ENCODE data around the gene LDHAL6A.

DNA sequence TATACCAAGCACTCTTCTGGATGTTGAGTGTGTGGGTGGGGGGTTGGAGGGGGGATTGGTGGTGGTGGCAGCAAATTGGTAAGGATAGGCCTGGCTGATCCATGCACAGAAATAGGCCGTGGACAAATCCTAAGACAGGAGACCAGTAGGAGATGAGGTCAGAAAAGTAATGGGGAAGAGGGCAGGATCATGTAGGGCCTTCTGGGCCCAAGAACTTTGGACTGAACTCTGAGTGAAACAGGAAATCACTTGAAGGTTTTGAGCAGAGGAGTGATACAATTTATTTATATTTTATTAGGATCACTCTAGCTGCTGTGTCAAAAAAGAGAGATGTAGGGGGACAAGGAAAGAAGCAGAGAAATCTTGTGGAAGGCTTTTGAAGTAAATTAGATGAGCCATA lies 42.4 kb downstream of the LDHAL6A start:
- TF ChIP-seq, protein P1, sequence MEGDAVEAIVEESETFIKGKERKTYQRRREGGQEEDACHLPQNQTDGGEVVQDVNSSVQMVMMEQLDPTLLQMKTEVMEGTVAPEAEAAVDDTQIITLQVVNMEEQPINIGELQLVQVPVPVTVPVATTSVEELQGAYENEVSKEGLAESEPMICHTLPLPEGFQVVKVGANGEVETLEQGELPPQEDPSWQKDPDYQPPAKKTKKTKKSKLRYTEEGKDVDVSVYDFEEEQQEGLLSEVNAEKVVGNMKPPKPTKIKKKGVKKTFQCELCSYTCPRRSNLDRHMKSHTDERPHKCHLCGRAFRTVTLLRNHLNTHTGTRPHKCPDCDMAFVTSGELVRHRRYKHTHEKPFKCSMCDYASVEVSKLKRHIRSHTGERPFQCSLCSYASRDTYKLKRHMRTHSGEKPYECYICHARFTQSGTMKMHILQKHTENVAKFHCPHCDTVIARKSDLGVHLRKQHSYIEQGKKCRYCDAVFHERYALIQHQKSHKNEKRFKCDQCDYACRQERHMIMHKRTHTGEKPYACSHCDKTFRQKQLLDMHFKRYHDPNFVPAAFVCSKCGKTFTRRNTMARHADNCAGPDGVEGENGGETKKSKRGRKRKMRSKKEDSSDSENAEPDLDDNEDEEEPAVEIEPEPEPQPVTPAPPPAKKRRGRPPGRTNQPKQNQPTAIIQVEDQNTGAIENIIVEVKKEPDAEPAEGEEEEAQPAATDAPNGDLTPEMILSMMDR (IDR thresholded peaks at IDR 0.05) = no peak
- no peak for TF ChIP-seq POLR2AphosphoS5 (IDR thresholded peaks at IDR 0.05)
- no peak for TF ChIP-seq EP300 (IDR thresholded peaks at IDR 0.05)
- TF ChIP-seq POLR2A (IDR thresholded peaks at IDR 0.05) = no peak

Measured in gastroesophageal sphincter (tissue), 3 donors.